Prostate gland (tissue), 2 donors: ENCODE results near the gene CCDC191. TPM values are rescaled to one million over a fixed set of nuclear protein-coding genes. Genes with fewer than 3 reads are reported as not detected.

Experiments used
- DNase-seq: peaks from one replicate; pipeline ENCODE4 v3.0.0-alpha.2; 2019; ENCODE audit warnings: low spot score
- H3K27ac ChIP-seq, 2 donors: fragments of 200-600 bp; sonication (generic); 2 replicates each; pipeline ENCODE4 v1.5.1; 2017 to 2019
- H3K27me3 ChIP-seq: fragments of 200-600 bp; sonication (generic); replicated peaks from 2 replicates; pipeline ENCODE4 v1.5.1; 2019; ENCODE audit not compliant: insufficient read depth
- H3K36me3 ChIP-seq, 2 donors: fragments of 200-600 bp; sonication (generic); 1 replicate in 1 of 2; 2 replicates in 1 of 2; pipeline versions ENCODE4 v1.5.1 to v1.8.1; 2017 to 2019
- H3K4me1 ChIP-seq: fragments of 200-600 bp; sonication (generic); replicated peaks from 2 replicates; pipeline ENCODE4 v1.5.1; 2019
- H3K4me3 ChIP-seq, 2 donors: fragments of 200-600 bp; sonication (generic); 2 replicates each; pipeline ENCODE4 v1.5.1; 2017 to 2019
- H3K9me3 ChIP-seq: fragments of 200-600 bp; sonication (generic); 2 replicates; pipeline ENCODE4 v1.5.1; 2017
- CTCF ChIP-seq, 4 experiments: fragments of 200-600 bp in 2 of 4; fragments of 450-650 bp in 2 of 4; sonication (generic) in 2 of 4; IDR thresholded peaks; 1 replicate in 3 of 4; 2 replicates in 1 of 4; pipeline ENCODE4 v1.5.1; 2016 to 2019; ENCODE audit warnings: antibody characterized with exemption in 4 of 4, mild to moderate bottlenecking in 2 of 4, moderate library complexity in 2 of 4
- POLR2A ChIP-seq: fragments of 450-650 bp; IDR thresholded peaks from one replicate; pipeline ENCODE4 v1.6.1; 2016; ENCODE audit warnings: antibody characterized with exemption, mild to moderate bottlenecking
- POLR2AphosphoS5 ChIP-seq: sonication (generic); formaldehyde crosslinking; IDR thresholded peaks from one replicate; pipeline ENCODE4 v1.6.1; 2017; ENCODE audit warnings: antibody characterized with exemption
- WGBS: methylation state at CpG from one replicate; pipeline ENCODE4 v1.1.5; 2018; 5-methylcytosine and 5-hydroxymethylcytosine counted together
- intact Hi-C: fragments of 100-400 bp; cut with DNase I; formaldehyde crosslinking; loops from one replicate; pipeline ENCODE4 v1.14.2; 2022
- total RNA-seq, 2 donors: library from RNA; depleted of rRNA; stranded (reverse); fragments of >200 nt; gene quantifications; one replicate each; pipeline ENCODE4 v1.1.0, GENCODE V29; 2016

CCDC191 gene
- total RNA-seq, 2 donors from 2014 or later: 4.6 to 8.1 TPM

- DNase-seq: no peak
- no peak overlapping the region for H3K27ac ChIP-seq
- no peaks in the 10 kb centered on the region for H3K9me3 ChIP-seq
- intact Hi-C loops: no loop called here
- H3K27me3 ChIP-seq: no peaks in the 10 kb centered on the region
- H3K36me3 ChIP-seq: no peaks in the 10 kb centered on the region
- no peaks in the 10 kb centered on the region for H3K4me1 ChIP-seq
- H3K4me3 ChIP-seq: no peak overlapping the region
- no peak for TF ChIP-seq POLR2A
- no peak for TF ChIP-seq POLR2AphosphoS5
- TF ChIP-seq CTCF (IDR thresholded peaks at IDR 0.05): no peak
Measured at GRCh38 chr3:114043205-114043604, 13.1 kb downstream of the CCDC191 start.

- H3K9me3 ChIP-seq: no peaks in the 10 kb centered on the region
- TF ChIP-seq POLR2A (no peak), POLR2AphosphoS5 (no peak), CTCF (IDR thresholded peaks at IDR 0.05) (no peak)
- no peaks in the 10 kb centered on the region for H3K4me1 ChIP-seq
- H3K27me3 ChIP-seq: no peaks in the 10 kb centered on the region
- no peaks in the 10 kb centered on the region for H3K36me3 ChIP-seq
- no peak for DNase-seq
- intact Hi-C loops: no loop called here
- no peak overlapping the region for H3K27ac ChIP-seq
- WGBS: 90% methylated on average over 3 of the region's 3 CpGs
- H3K4me3 ChIP-seq: no peak overlapping the region
Measured at GRCh38 chr3:114035896-114036295, 20.4 kb downstream of the CCDC191 start.

GRCh38 chr3:114034787-114035545 is 21.4 kb downstream of the CCDC191 start:
- 88% methylated on average over 5 of the region's 5 CpGs for WGBS
- H3K4me1 ChIP-seq: no peaks in the 10 kb centered on the region
- no peak overlapping the region for H3K27ac ChIP-seq

DNA sequence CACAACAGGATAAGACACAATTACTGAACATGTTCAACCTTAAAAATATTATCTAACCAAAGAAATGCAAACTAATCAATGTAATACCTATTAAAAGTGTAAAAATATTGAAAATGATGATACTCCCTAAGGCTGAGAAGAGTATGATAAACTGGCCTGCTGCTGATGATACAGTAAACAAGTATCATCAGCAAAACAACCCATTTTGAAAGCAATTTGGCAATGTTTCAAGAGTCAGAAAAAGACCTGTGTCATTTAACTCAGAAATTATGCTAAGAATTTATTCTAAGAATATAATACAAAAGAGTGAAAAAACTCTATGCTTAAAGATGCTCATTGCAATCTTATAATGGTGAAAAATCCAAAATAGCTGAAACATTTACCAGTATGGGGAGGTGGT is 22.1 kb downstream of the CCDC191 start:
- Histone ChIP-seq H3K4me1 (no peaks in the 10 kb centered on the region), H3K9me3 (no peaks in the 10 kb centered on the region), H3K27me3 (no peaks in the 10 kb centered on the region), H3K4me3 (no peak overlapping the region), H3K27ac (no peak overlapping the region), H3K36me3 (no peaks in the 10 kb centered on the region)
- no peak for DNase-seq
- no peak for TF ChIP-seq POLR2A
- TF ChIP-seq POLR2AphosphoS5: no peak
- intact Hi-C loops: no loop called here

More at GRCh38 chr3:114034787-114035545, 21.4 kb downstream of the CCDC191 start:
- no peak for DNase-seq
- Histone ChIP-seq H3K9me3 (no peaks in the 10 kb centered on the region), H3K36me3 (no peaks in the 10 kb centered on the region), H3K27me3 (no peaks in the 10 kb centered on the region), H3K4me3 (no peak overlapping the region)
- TF ChIP-seq POLR2AphosphoS5 (no peak), CTCF (IDR thresholded peaks at IDR 0.05) (no peak), POLR2A (no peak)
- intact Hi-C loops: no loop called here

GRCh38 chr3:114033721-114034120 is 22.6 kb downstream of the CCDC191 start:
- Histone ChIP-seq H3K27ac (no peak overlapping the region), H3K9me3 (no peaks in the 10 kb centered on the region), H3K4me3 (no peak overlapping the region), H3K27me3 (no peaks in the 10 kb centered on the region), H3K4me1 (no peaks in the 10 kb centered on the region), H3K36me3 (no peaks in the 10 kb centered on the region)
- no peak for DNase-seq
- 76% methylated on average over 1 of the region's 1 CpG for WGBS
- no peak for TF ChIP-seq POLR2AphosphoS5
- TF ChIP-seq POLR2A: no peak
- no peak for TF ChIP-seq CTCF (IDR thresholded peaks at IDR 0.05)
- intact Hi-C loops: no loop called here
